ENCODE data around the gene NHLH2.

The NHLH2 gene

DNA sequence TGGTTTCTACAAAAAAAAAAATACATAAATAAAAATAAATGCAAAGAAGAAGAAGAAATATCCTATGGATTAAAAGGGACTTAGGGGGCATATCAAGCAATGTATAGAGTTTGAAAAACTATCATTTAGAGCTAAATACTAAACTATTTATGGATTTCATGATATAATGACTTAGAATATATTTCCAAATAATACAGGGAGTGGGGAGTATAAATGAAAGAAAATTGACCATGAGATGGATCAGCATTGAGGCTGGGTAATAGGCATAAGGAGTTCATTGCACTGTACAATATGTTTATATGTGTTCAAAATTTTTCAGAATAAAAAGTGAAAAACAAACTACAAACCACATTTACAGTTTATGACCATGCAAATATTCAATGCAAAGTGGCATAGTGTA lies 18.8 kb downstream of the NHLH2 start:
- H3K36me3 ChIP-seq (ENCODE audit: insufficient read depth, low read length), result no peaks in the 10 kb centered on the region
- H2AFZ ChIP-seq (ENCODE audit: low read length, unreplicated experiment), result no peak overlapping the region
- H3K4me1 ChIP-seq (ENCODE audit: control insufficient read depth, insufficient read depth, low read length, unreplicated experiment), result no peaks in the 10 kb centered on the region
- no peak overlapping the region for H3K27ac ChIP-seq (ENCODE audit: low read depth, low read length)
- H3K4me3 ChIP-seq (ENCODE audit: low read depth, low read length), result no peak overlapping the region
- peaks cover 43% of the 10 kb centered on the region for H3K27me3 ChIP-seq (ENCODE audit: insufficient read depth, low read length)
- no peaks in the 10 kb centered on the region for H3K79me2 ChIP-seq (ENCODE audit: control insufficient read depth, insufficient read depth, low read length, unreplicated experiment)

DNA sequence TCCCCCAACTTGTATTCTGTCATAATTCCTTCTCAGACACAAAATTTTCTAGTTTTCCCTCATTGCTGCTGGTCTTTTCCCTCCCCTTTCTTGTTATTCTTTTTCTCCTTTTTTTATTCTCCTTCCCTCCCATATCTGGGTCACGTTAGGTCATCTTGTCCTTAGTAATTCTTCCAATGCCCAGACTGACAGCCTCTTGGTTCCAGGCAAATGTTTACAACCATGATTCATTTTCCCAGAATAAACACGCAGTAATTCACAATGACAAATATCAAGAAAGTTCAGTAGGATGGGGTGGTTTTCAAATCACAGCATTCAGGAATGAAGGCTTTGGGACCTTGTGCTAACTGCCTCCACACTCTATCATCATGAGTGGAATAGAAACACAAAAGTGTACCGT lies 25.2 kb downstream of the NHLH2 start:
- Histone ChIP-seq H3K4me1 (ENCODE audit: control insufficient read depth, insufficient read depth, low read length, unreplicated experiment) (no peaks in the 10 kb centered on the region), H3K36me3 (ENCODE audit: insufficient read depth, low read length) (no peaks in the 10 kb centered on the region), H3K79me2 (ENCODE audit: control insufficient read depth, insufficient read depth, low read length, unreplicated experiment) (no peaks in the 10 kb centered on the region), H2AFZ (ENCODE audit: low read length, unreplicated experiment) (no peak overlapping the region), H3K27me3 (ENCODE audit: insufficient read depth, low read length) (peaks cover 5% of the 10 kb centered on the region; the same call in 1 of the 2 replicates), H3K27ac (ENCODE audit: low read depth, low read length) (no peak overlapping the region), H3K4me3 (ENCODE audit: low read depth, low read length) (no peak overlapping the region)

DNA sequence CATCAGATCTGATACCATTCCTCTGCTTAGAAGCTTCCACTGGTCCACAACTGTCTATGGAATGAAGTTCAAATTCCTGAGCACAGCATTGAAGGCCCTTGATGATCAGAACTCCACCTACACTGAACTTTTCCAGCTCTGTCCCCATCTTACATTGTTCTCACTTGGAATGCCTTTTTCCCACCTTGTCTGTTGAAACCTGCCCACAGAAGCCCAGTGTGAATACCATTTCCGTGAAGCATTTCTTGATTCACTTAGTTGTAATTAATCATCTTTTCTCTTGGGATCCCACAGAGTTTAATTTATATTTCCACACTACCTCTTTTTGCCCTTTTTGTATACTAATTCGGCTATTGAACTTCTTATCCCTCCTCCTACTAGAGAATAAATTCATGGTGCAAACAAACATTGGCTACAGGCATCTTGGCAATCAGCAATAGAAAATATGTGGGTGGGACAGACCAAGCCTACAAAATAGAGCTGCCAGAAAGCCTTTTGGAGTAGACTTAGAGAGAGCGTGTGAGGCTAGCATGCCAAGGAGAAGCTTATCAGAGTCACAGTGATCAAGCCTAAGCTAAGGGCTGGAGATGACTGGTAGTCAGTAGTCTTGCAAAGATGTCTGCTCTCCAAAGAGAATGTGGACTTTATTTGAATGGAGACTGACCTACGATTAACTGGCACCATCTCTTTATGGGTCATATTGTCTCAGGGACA lies 26.1 kb downstream of the NHLH2 start:
- Histone ChIP-seq H2AFZ (ENCODE audit: low read length, unreplicated experiment) (no peak overlapping the region), H3K27me3 (ENCODE audit: insufficient read depth, low read length) (peaks cover 5% of the 10 kb centered on the region; the same call in 1 of the 2 replicates), H3K36me3 (ENCODE audit: insufficient read depth, low read length) (no peaks in the 10 kb centered on the region), H3K4me3 (ENCODE audit: low read depth, low read length) (no peak overlapping the region), H3K4me1 (ENCODE audit: control insufficient read depth, insufficient read depth, low read length, unreplicated experiment) (no peaks in the 10 kb centered on the region), H3K27ac (ENCODE audit: low read depth, low read length) (no peak overlapping the region), H3K79me2 (ENCODE audit: control insufficient read depth, insufficient read depth, low read length, unreplicated experiment) (no peaks in the 10 kb centered on the region)

DNA sequence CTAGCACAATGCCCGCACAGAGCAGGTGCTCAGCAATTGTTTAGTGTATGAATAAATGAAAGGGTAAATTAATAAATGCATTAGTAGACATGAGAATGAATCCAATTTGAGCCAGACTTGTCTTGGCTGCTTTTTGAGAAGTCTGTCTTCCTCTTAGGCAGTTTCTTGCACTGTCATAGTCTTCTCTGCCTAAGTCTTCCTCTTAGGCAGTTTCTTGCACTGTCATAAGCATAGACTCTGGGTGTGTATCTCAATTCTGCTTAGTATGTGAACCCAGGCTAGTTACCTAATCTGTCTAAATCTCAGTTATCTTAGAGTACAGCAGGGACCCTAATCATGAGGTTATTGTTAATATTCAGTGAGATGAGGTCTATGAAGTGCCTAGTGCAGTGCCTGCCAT lies 27.2 kb downstream of the NHLH2 start:
- Histone ChIP-seq H3K27me3 (ENCODE audit: insufficient read depth, low read length) (peaks cover 5% of the 10 kb centered on the region; the same call in 1 of the 2 replicates), H3K4me3 (ENCODE audit: low read depth, low read length) (no peak overlapping the region), H3K36me3 (ENCODE audit: insufficient read depth, low read length) (no peaks in the 10 kb centered on the region), H2AFZ (ENCODE audit: low read length, unreplicated experiment) (no peak overlapping the region), H3K27ac (ENCODE audit: low read depth, low read length) (no peak overlapping the region), H3K79me2 (ENCODE audit: control insufficient read depth, insufficient read depth, low read length, unreplicated experiment) (no peaks in the 10 kb centered on the region), H3K4me1 (ENCODE audit: control insufficient read depth, insufficient read depth, low read length, unreplicated experiment) (no peaks in the 10 kb centered on the region)

DNA sequence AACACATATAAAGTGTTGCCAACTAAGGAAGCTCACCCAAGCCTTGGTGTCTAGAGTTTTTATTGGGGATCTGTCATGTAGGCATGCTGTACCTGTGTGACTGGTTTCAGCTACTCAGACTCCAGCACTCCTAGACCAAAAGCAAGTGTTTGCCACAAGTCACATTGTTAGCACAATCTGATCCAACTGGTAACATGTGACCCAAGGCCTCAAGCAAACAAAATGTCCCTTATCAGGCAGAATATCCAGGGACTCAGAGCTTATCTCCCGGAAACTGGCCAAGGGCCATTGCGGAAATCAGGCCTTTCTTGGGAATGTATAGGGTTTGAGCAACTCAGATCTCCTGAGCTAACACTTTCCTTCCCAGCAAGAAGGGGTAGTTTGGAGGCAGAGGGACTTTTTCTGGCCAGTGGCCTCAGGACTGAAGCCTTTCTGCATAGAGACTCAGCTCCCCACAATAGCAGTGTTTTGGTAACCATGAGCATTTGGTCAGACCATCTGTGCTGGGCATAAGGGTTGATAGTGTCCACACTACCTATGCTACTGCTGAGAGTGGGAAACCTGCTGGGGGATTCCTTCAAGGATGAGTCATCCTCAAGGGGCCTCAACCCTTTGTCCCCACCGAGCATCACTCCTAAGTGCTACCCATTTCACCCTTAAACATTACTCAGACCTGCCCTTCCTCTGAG lies 29.6 kb downstream of the NHLH2 start:
- Histone ChIP-seq H3K4me3 (ENCODE audit: low read depth, low read length) (no peak overlapping the region), H2AFZ (ENCODE audit: low read length, unreplicated experiment) (no peak overlapping the region), H3K27ac (ENCODE audit: low read depth, low read length) (no peak overlapping the region), H3K27me3 (ENCODE audit: insufficient read depth, low read length) (peaks cover 5% of the 10 kb centered on the region; the same call in 1 of the 2 replicates), H3K79me2 (ENCODE audit: control insufficient read depth, insufficient read depth, low read length, unreplicated experiment) (no peaks in the 10 kb centered on the region), H3K4me1 (ENCODE audit: control insufficient read depth, insufficient read depth, low read length, unreplicated experiment) (peaks cover 3% of the 10 kb centered on the region), H3K36me3 (ENCODE audit: insufficient read depth, low read length) (no peaks in the 10 kb centered on the region)

DNA sequence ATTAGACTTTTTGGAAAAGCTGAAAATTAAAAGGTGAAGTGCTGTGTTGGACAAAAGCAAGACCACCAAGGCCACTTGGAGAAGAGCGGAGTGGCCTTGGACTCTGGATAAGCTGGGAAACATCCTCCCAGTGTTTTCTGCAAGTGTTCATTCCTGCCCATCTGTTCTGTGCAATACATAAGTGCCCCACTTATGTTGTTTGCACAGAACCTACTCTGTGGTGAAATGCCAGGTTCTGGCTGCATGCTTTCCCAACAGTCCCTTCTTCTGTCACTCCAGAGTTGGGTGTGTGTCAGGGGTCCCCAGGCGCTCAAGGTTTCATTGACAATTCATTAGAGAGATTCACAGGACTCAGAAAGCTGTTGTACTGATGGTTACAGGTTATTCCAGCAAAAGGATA lies 30.3 kb downstream of the NHLH2 start:
- H3K4me3 ChIP-seq (ENCODE audit: low read depth, low read length), result no peak overlapping the region
- no peaks in the 10 kb centered on the region for H3K79me2 ChIP-seq (ENCODE audit: control insufficient read depth, insufficient read depth, low read length, unreplicated experiment)
- no peaks in the 10 kb centered on the region for H3K36me3 ChIP-seq (ENCODE audit: insufficient read depth, low read length)
- no peak overlapping the region for H2AFZ ChIP-seq (ENCODE audit: low read length, unreplicated experiment)
- peaks cover 5% of the 10 kb centered on the region; the same call in 1 of the 2 replicates for H3K27me3 ChIP-seq (ENCODE audit: insufficient read depth, low read length)
- peaks cover 3% of the 10 kb centered on the region for H3K4me1 ChIP-seq (ENCODE audit: control insufficient read depth, insufficient read depth, low read length, unreplicated experiment)
- no peak overlapping the region for H3K27ac ChIP-seq (ENCODE audit: low read depth, low read length)

DNA sequence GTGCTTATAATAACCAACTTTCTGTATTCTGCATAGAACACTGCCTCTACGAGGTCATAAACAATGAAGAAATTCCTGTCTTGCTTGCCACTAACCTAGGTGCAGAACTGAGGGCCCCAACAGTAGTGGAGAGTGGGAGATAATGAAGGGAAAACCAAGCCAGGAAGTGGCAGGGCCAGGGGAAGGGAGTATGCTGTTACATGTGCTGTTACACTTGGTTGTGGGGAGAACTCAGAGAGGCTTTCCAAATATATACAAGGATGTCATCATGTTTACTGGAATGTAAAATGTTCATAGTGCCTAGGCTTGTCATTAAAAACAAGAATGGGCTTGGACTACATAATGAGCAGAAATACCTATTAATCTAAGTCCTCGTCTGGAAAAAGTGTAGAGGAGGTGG lies 31.1 kb downstream of the NHLH2 start:
- Histone ChIP-seq H3K36me3 (ENCODE audit: insufficient read depth, low read length) (no peaks in the 10 kb centered on the region), H2AFZ (ENCODE audit: low read length, unreplicated experiment) (no peak overlapping the region), H3K79me2 (ENCODE audit: control insufficient read depth, insufficient read depth, low read length, unreplicated experiment) (no peaks in the 10 kb centered on the region), H3K4me3 (ENCODE audit: low read depth, low read length) (no peak overlapping the region), H3K27ac (ENCODE audit: low read depth, low read length) (no peak overlapping the region), H3K27me3 (ENCODE audit: insufficient read depth, low read length) (peaks cover 5% of the 10 kb centered on the region; the same call in 1 of the 2 replicates), H3K4me1 (ENCODE audit: control insufficient read depth, insufficient read depth, low read length, unreplicated experiment) (peaks cover 3% of the 10 kb centered on the region)

DNA sequence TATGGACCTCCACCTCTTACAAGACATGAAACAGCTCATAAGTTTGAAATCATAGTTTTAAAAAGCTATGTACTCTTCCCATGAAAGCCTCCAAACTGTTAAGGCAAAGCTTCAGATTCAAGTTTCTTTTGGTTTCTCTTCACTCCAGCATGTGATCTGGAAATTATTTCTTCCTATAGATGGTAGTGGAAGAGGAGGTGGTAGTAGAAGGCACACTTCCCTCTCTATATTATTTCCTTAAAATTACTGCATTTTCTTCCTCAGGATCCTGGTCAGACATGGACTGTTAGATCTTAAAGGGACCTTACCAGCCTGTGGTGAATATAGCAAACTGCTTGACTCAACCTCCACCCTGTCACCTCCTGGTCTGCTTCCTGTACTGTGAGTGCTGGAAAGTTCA lies 31.9 kb downstream of the NHLH2 start:
- Histone ChIP-seq H3K4me3 (ENCODE audit: low read depth, low read length) (no peak overlapping the region), H3K36me3 (ENCODE audit: insufficient read depth, low read length) (no peaks in the 10 kb centered on the region), H3K27ac (ENCODE audit: low read depth, low read length) (no peak overlapping the region), H3K4me1 (ENCODE audit: control insufficient read depth, insufficient read depth, low read length, unreplicated experiment) (peaks cover 3% of the 10 kb centered on the region), H3K79me2 (ENCODE audit: control insufficient read depth, insufficient read depth, low read length, unreplicated experiment) (no peaks in the 10 kb centered on the region), H3K27me3 (ENCODE audit: insufficient read depth, low read length) (peaks cover 5% of the 10 kb centered on the region; the same call in 1 of the 2 replicates), H2AFZ (ENCODE audit: low read length, unreplicated experiment) (no peak overlapping the region)

DNA sequence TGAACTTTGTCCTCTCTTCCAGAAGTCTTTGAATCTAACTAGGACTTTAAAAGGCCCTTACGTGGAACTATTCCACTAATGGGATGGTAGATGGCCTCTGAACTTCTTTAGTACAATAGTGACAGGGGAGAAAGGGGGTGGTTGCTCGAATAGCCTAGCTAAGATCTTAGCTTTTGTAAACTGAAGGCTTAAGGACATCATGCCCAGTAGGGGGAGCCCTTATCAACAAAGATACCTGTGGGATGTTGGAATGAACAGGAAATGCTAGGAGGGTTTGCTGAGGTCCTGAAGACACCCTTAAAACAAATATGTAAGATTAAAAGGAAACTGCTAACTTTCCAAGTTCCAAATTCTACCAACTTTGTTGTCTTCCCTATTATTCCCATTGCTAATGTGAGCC lies 33.2 kb downstream of the NHLH2 start:
- no peak overlapping the region for H3K4me3 ChIP-seq (ENCODE audit: low read depth, low read length)
- no peaks in the 10 kb centered on the region for H3K79me2 ChIP-seq (ENCODE audit: control insufficient read depth, insufficient read depth, low read length, unreplicated experiment)
- no peak overlapping the region for H3K27ac ChIP-seq (ENCODE audit: low read depth, low read length)
- H3K27me3 ChIP-seq (ENCODE audit: insufficient read depth, low read length), result no peaks in the 10 kb centered on the region
- peaks cover 3% of the 10 kb centered on the region for H3K4me1 ChIP-seq (ENCODE audit: control insufficient read depth, insufficient read depth, low read length, unreplicated experiment)
- H2AFZ ChIP-seq (ENCODE audit: low read length, unreplicated experiment), result no peak overlapping the region
- no peaks in the 10 kb centered on the region for H3K36me3 ChIP-seq (ENCODE audit: insufficient read depth, low read length)

DNA sequence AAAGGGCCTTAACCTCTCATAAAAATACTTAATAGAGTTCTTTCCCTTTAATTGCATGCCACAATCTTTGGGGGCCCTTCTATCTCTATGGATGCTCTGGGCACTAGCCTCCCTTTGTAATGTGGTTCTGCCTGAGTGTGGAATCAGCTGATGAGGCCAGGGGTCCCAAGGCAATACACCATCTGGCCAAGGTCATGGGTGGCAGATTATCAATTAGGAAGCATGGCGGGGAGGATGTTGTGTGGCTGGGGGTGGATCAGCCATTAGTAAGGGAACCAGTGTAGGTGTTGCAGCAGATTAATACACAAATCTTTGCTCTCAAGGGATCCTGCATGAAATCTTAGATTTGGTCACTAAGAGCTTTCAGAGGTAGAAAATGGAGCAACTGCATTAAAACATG lies 35.3 kb downstream of the NHLH2 start:
- Histone ChIP-seq H3K36me3 (ENCODE audit: insufficient read depth, low read length) (no peaks in the 10 kb centered on the region), H3K27ac (ENCODE audit: low read depth, low read length) (no peak overlapping the region), H3K4me3 (ENCODE audit: low read depth, low read length) (no peak overlapping the region), H3K27me3 (ENCODE audit: insufficient read depth, low read length) (no peaks in the 10 kb centered on the region), H3K79me2 (ENCODE audit: control insufficient read depth, insufficient read depth, low read length, unreplicated experiment) (no peaks in the 10 kb centered on the region), H3K4me1 (ENCODE audit: control insufficient read depth, insufficient read depth, low read length, unreplicated experiment) (peaks cover 3% of the 10 kb centered on the region), H2AFZ (ENCODE audit: low read length, unreplicated experiment) (no peak overlapping the region)

DNA sequence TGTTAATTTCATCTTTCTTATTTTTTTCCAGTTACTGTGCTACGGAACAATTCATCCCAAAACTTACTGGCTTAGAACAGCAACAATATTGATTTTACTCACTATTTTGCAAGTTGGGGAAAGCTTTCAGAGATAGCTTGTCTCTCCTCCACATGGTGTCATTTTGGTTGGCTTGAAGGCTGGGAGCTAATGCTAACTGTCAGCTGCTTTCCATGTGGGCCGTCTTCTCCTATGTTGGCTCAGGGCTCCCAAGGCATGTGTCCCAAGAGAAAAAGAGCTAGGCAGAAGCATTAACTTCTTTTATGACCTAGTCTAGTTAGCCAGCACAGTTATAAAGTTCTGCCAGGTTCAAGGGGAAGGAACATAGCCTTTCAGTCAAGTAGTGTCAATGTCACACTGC lies 38.5 kb downstream of the NHLH2 start:
- no peak overlapping the region for H3K4me3 ChIP-seq (ENCODE audit: low read depth, low read length)
- H3K79me2 ChIP-seq (ENCODE audit: control insufficient read depth, insufficient read depth, low read length, unreplicated experiment), result no peaks in the 10 kb centered on the region
- no peaks in the 10 kb centered on the region for H3K4me1 ChIP-seq (ENCODE audit: control insufficient read depth, insufficient read depth, low read length, unreplicated experiment)
- H2AFZ ChIP-seq (ENCODE audit: low read length, unreplicated experiment), result no peak overlapping the region
- no peak overlapping the region for H3K27ac ChIP-seq (ENCODE audit: low read depth, low read length)
- no peaks in the 10 kb centered on the region for H3K36me3 ChIP-seq (ENCODE audit: insufficient read depth, low read length)
- no peaks in the 10 kb centered on the region for H3K27me3 ChIP-seq (ENCODE audit: insufficient read depth, low read length)
